ENCODE data around the gene RGS13. TPM values are rescaled to one million over a fixed set of nuclear protein-coding genes. Genes with fewer than 3 reads are reported as not detected.

Gene RGS13
- total RNA-seq, 4 donors from 2014 or later: 0.10 to 0.56 (median 0.34) TPM; not detected in 1

DNA sequence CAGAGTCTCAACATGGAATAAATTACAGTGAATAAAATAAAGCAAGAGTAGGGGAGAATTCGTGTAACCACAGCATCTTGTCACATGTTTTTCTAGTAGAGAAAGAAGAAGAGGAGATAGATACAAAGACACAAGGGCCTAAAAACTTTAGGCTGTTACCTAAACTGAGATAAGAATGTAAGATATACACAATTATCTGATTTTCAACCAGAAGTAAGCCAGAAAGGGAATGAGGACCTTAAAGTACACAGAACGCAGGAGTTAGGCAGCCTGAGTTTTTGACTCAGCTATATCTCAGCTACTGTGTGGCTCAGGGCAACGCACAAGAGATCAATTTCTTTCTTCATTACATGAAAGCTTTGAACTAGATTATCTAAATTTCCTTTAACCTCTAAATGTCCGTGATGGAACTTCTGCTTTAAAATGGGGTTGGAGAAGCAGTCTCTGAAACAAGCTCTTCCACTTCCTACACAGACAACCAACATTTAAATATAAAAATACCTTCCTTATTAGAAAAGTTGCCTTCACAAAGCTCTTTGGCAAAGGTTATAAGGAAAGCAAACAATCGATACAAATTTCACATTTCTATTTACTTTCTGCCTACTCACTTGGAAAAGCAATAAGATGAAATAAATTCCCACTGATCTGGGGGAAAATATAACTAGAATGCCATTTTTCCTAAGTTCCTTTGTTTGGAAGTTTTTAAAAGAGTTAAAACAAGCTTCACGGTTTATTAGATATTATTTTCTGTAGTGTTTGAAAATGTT, 5.2 kb upstream of the RGS13 start:
- DNase-seq (ENCODE audit: low spot score in 2 of 2): no peak
- Histone ChIP-seq H3K4me3 (no peak overlapping the region), H3K36me3 (no peaks in the 10 kb centered on the region), H3K9me3 (no peaks in the 10 kb centered on the region), H3K27ac (no peak overlapping the region), H3K4me1 (peaks cover 2% of the 10 kb centered on the region), H3K27me3 (no peaks in the 10 kb centered on the region)
- TF ChIP-seq POLR2A (IDR thresholded peaks at IDR 0.05) (no peak), CTCF (IDR thresholded peaks at IDR 0.05) (no peak), EP300 (IDR thresholded peaks at IDR 0.05) (no peak), POLR2AphosphoS5 (IDR thresholded peaks at IDR 0.05) (no peak)
- 62% methylated on average over 6 of the region's 6 CpGs for WGBS

DNA sequence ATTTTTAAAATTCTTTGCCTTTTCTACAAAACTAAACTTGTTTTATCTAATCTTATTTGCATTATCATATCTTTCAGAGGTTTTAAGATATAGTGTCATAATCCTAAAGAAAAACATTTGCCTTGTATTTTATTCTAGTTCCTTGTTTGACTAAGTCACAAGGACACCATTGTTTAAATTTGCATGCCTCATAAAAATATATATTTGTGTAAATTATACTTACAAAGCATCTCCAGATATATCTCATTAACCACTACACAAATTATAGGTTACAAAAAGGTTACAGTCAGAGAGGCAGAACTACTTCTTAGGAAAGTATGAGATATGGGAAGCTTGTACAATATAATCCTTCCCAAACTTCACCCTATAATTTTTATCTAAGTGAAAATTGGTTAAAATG, 4.2 kb upstream of the RGS13 start:
- TF ChIP-seq EP300 (IDR thresholded peaks at IDR 0.05) (no peak), POLR2AphosphoS5 (IDR thresholded peaks at IDR 0.05) (no peak), POLR2A (IDR thresholded peaks at IDR 0.05) (no peak), CTCF (IDR thresholded peaks at IDR 0.05) (no peak)
- DNase-seq (ENCODE audit: low spot score in 2 of 2): no peak
- H3K27me3 ChIP-seq: no peaks in the 10 kb centered on the region
- H3K9me3 ChIP-seq: no peaks in the 10 kb centered on the region
- H3K4me3 ChIP-seq: no peak overlapping the region
- no peaks in the 10 kb centered on the region for H3K4me1 ChIP-seq
- no peak overlapping the region for H3K27ac ChIP-seq
- H3K36me3 ChIP-seq: no peaks in the 10 kb centered on the region

DNA sequence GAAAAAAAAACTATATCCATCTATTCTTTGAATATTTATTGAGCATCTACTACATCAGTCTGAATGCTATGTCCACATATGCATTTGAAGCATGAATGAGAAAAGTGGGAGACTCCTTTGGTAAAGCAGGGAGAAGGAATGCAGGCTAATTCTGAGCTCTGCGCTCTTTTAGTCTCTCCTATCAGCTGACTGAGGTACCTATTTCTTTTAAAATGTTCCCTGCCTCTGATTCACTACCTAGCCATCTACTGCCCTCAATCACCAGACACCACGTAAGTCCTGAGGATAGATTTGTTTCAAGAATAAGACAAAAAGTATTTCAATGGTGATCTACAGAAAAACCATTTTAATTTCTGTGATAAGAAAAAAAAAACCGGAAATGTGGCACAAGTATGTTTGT, 3.8 kb upstream of the RGS13 start:
- Histone ChIP-seq H3K27ac (no peak overlapping the region), H3K4me3 (no peak overlapping the region), H3K4me1 (no peaks in the 10 kb centered on the region), H3K9me3 (no peaks in the 10 kb centered on the region), H3K27me3 (no peaks in the 10 kb centered on the region), H3K36me3 (no peaks in the 10 kb centered on the region)
- WGBS: 69% methylated on average over 3 of the region's 3 CpGs
- TF ChIP-seq EP300 (IDR thresholded peaks at IDR 0.05) (no peak), POLR2A (IDR thresholded peaks at IDR 0.05) (no peak), CTCF (IDR thresholded peaks at IDR 0.05) (no peak), POLR2AphosphoS5 (IDR thresholded peaks at IDR 0.05) (no peak)
- no peak for DNase-seq (ENCODE audit: low spot score in 2 of 2)

DNA sequence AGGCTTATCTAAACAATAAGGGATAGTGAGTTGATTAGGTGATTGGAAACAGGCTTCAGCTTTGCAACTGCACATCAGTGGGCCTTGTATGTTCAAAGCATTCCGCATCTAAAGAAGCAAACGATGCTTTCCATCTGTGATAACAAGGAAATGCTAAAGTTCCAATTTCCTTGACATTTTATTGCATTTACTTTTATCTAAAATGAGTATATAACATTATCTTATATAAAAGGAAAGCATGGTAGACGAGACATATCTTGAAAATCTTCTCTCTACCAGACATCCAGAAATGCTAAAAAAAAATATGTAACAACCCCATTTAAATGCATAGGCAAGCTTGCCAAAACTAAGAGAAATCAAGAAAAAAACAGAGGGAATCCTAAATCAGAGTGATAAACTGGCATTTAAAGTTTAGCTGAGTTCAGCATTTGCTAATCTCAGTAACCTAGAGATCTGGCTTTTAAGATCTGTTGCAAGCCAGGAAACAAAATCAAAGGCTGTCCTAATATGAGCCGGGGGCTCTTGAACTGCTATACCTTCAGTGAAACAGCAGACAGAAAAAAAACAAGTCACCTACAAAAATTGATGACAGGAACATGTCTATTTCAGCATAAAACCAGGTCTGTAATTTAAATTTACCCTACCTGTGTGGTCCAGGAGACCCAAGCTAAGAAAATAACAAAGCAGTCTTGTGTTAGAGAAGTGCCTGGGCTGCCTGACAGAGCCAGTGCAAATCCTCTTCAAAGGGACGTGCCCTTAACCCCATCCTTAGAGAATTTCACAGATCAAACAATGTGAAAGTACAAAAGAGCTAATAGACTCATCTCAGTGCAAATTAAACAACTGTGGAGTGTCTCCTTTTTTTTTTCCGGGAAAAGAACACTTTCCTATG, 3.1 kb upstream of the RGS13 start:
- DNase-seq (ENCODE audit: low spot score in 2 of 2): no peak
- no peak overlapping the region for H3K27ac ChIP-seq
- TF ChIP-seq EP300 (IDR thresholded peaks at IDR 0.05) (no peak), POLR2AphosphoS5 (IDR thresholded peaks at IDR 0.05) (no peak), CTCF (IDR thresholded peaks at IDR 0.05) (no peak), POLR2A (IDR thresholded peaks at IDR 0.05) (no peak)
- no peaks in the 10 kb centered on the region for H3K27me3 ChIP-seq
- no peaks in the 10 kb centered on the region for H3K36me3 ChIP-seq
- no peak overlapping the region for H3K4me3 ChIP-seq
- H3K4me1 ChIP-seq: no peaks in the 10 kb centered on the region
- WGBS: 73% methylated on average over 6 of the region's 6 CpGs
- no peaks in the 10 kb centered on the region for H3K9me3 ChIP-seq

Data from suprapubic skin (tissue), 4 donors.